Caco-2 (cell line): ENCODE measurements around the gene CHST4. TPM values are rescaled to one million over a fixed set of nuclear protein-coding genes. Genes with fewer than 3 reads are reported as not detected.

Experiments
- BruUV-seq: library from RNA; stranded (reverse); fragments of 400-500 nt; replicated peaks from 2 replicates; lab custom pipeline; 2021; lab: Mats Ljungman, UMichigan
- CTCF ChIA-PET: fragments of 300-600 bp; sonication (Branson Sonifier 250); formaldehyde crosslinking; loops from one replicate; lab custom pipeline; 2022; ENCODE audit warnings: antibody characterized with exemption; lab: Charles Lee
- POLR2A ChIA-PET: fragments of 300-600 bp; sonication (Branson Sonifier 250); formaldehyde crosslinking; loops from one replicate; lab custom pipeline; 2022; ENCODE audit warnings: antibody characterized with exemption; lab: Charles Lee
- DNase-seq, 2 experiments: peaks; one replicate each; pipeline versions ENCODE4 v3.0.0 to v3.0.0-alpha.2; 2020 to 2022
- H3K27me3 ChIP-seq: replicated peaks from 2 replicates; pipeline ENCODE4 v1.6.0; 2011; ENCODE audit warnings: low read length; ENCODE audit not compliant: control insufficient read depth, insufficient read depth
- H3K36me3 ChIP-seq: 2 replicates; pipeline ENCODE4 v1.5.1; 2011; ENCODE audit warnings: low read length; ENCODE audit not compliant: control insufficient read depth, insufficient read depth
- H3K4me1 ChIP-seq: fragments of 250-450 bp; sonication (Bioruptor Pico); 2 replicates; pipeline ENCODE4 v1.5.1; 2020; ENCODE audit warnings: mild to moderate bottlenecking
- H3K4me3 ChIP-seq: 2 replicates; pipeline ENCODE4 v1.5.1; 2011; ENCODE audit warnings: low read depth, mild to moderate bottlenecking, control low read depth, low read length
- H3K9me3 ChIP-seq: fragments of 250-450 bp; sonication (Bioruptor Pico); 2 replicates; pipeline ENCODE4 v1.5.1; 2020; ENCODE audit warnings: mild to moderate bottlenecking, moderate library complexity
- H3K27ac Mint-ChIP-seq: one replicate; pipeline ENCODE4 v1.8.0; 2022; ENCODE audit warnings: mixed read lengths; ENCODE audit not compliant: unreplicated experiment
- H3K27me3 Mint-ChIP-seq: one replicate; pipeline ENCODE4 v1.8.0; 2022; ENCODE audit warnings: mixed read lengths; ENCODE audit not compliant: insufficient read depth, unreplicated experiment
- H3K36me3 Mint-ChIP-seq: one replicate; pipeline ENCODE4 v1.8.0; 2022; ENCODE audit warnings: mild to moderate bottlenecking, mixed read lengths; ENCODE audit not compliant: insufficient read depth, unreplicated experiment
- H3K4me1 Mint-ChIP-seq: one replicate; pipeline ENCODE4 v1.8.0; 2022; ENCODE audit warnings: low read depth, mixed read lengths; ENCODE audit not compliant: unreplicated experiment
- H3K4me3 Mint-ChIP-seq: one replicate; pipeline ENCODE4 v1.8.0; 2022; ENCODE audit warnings: mild to moderate bottlenecking, moderate library complexity, mixed read lengths; ENCODE audit not compliant: unreplicated experiment
- H3K9me3 Mint-ChIP-seq: one replicate; pipeline ENCODE4 v1.8.0; 2022; ENCODE audit warnings: mixed read lengths; ENCODE audit not compliant: unreplicated experiment
- intact Hi-C: fragments of 100-400 bp; cut with micrococcal nuclease; formaldehyde crosslinking; loops from one replicate; pipeline ENCODE4 v1.10.0; 2022; ENCODE audit not compliant: unreplicated experiment
- total RNA-seq: library from RNA; stranded (reverse); gene quantifications from 2 replicates; pipeline ENCODE4 v1.2.3, GENCODE V29; 2022
- TF ChIP-seq, protein P1 (sequence below), 2 experiments: fragments of 200-600 bp in 1 of 2; IDR thresholded peaks; 1 replicate in 1 of 2; 2 replicates in 1 of 2; pipeline versions ENCODE4 v1.5.1 to v1.8.0; 2011 to 2022; ENCODE audit warnings: antibody characterized with exemption in 1 of 2, control low read depth in 1 of 2, inconsistent platforms in 1 of 2, low read depth in 1 of 2, low read length in 1 of 2, mild to moderate bottlenecking in 1 of 2, moderate library complexity in 1 of 2; ENCODE audit not compliant: insufficient read depth in 1 of 2, severe bottlenecking in 1 of 2, unreplicated experiment in 1 of 2

Gene CHST4
- total RNA-seq, 1 experiment from 2014 or later: not detected

DNA sequence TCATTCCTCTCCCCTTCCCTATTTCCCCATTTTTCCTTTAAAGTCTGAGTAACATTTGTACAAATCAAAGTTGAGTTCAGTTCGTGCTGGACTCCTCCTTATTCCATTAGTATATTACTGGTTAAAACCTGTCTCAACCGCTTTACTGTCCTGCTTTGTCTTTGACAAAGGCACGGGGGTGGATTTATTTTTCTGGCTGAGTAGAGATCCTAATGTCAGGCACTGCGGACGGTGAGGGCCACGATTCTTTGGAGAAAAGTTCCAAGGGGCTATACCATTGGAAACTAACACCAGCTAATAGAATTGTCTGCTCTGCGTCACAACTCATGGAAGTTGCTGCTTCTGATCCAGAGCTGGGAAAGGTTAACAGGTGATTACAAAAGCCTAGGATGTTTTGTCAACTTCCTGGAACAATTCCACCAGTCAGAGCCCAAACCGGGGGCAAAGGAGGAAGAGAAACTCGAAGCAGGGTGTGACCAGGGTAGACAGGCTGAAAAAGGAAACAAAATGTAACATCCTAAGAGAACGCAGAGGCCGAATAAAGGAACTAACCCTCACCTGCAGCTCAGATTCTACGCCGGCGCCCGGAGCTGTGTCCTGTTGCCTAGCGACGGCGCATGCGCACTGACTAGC, 38.2 kb downstream of the CHST4 start:
- ChIA-PET POLR2A (interaction anchor here (0.5 to 1.6 kb wide), 4 partner anchors 46 to 1794 kb away, joined by 4 to 9 read pairs (median 5); no protein-coding TSS in a partner anchor), CTCF (interaction anchor here (0.5 to 2.7 kb wide), 21 partner anchors 9 to 397 kb away, joined by 3 to 124 read pairs (median 5); partner anchors contain the start of genes AP1G1, MARVELD3 and TAT)
- H3K9me3 Mint-ChIP-seq: peaks cover 14% of the 10 kb centered on the region
- no peak for DNase-seq
- H3K27ac Mint-ChIP-seq: peak overlapping the region; percentile 97
- intact Hi-C loops: no loop called here
- Histone ChIP-seq H3K4me3 (peak overlapping the region; percentile 44), H3K36me3 (no peaks in the 10 kb centered on the region), H3K9me3 (peaks cover 19% of the 10 kb centered on the region), H3K27me3 (no peaks in the 10 kb centered on the region), H3K4me1 (peaks cover 8% of the 10 kb centered on the region; the same call in 1 of the 2 replicates)
- TF ChIP-seq, protein P1, sequence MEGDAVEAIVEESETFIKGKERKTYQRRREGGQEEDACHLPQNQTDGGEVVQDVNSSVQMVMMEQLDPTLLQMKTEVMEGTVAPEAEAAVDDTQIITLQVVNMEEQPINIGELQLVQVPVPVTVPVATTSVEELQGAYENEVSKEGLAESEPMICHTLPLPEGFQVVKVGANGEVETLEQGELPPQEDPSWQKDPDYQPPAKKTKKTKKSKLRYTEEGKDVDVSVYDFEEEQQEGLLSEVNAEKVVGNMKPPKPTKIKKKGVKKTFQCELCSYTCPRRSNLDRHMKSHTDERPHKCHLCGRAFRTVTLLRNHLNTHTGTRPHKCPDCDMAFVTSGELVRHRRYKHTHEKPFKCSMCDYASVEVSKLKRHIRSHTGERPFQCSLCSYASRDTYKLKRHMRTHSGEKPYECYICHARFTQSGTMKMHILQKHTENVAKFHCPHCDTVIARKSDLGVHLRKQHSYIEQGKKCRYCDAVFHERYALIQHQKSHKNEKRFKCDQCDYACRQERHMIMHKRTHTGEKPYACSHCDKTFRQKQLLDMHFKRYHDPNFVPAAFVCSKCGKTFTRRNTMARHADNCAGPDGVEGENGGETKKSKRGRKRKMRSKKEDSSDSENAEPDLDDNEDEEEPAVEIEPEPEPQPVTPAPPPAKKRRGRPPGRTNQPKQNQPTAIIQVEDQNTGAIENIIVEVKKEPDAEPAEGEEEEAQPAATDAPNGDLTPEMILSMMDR (IDR thresholded peaks at IDR 0.05; ENCODE audit: insufficient read depth in 1 of 2, low read depth in 1 of 2, low read length in 1 of 2, severe bottlenecking in 1 of 2, unreplicated experiment in 1 of 2): no peak
- TSS peak; percentile 84 for BruUV-seq
- peaks cover 23% of the 10 kb centered on the region for H3K36me3 Mint-ChIP-seq
- H3K27me3 Mint-ChIP-seq: no peaks in the 10 kb centered on the region
- H3K4me1 Mint-ChIP-seq: peaks cover 20% of the 10 kb centered on the region
- H3K4me3 Mint-ChIP-seq: peak overlapping the region; percentile 94

DNA sequence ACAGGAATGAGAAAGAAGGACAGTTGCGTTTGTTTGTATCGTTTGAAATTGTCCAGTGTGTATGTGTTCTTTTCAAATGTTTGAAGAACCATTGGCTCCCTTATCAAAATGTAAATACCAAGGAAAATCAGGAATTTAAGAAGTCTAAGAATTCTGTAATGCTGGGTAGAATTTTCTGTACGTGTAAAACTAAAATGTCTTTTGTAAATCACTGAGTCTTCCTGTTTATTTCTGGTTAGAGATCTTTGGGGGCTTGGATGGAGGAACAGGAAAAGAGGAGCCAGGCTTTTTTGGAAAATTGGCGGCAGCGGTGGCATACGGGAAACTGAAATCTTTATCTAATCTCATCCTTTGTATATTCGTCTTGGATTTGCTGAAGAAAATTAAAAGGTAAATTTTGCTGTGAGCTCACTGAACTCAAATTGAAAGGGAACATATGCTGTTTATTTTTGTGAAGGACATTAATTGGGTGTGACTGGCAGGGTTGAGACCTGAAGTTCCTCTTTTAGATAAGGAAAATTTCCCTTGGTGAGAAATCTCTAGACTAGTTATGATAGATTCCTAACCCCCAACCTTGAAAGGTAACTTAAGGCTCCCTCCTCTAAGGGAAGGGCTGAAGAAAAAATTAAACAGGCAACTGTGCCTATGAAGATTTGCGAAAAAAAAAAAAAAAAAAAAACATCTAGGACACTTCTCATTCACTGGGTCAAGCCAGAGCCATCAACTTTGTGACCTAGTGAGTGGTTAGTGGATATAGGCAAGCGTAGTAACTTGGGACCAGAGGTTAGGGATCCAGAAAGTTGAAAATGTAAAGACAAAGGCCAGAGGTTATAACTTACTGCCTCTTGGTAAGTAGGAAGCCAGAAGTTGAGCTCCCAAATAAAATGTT, 39.8 kb downstream of the CHST4 start:
- TF ChIP-seq, protein P1 (IDR thresholded peaks at IDR 0.05; ENCODE audit: insufficient read depth in 1 of 2, low read depth in 1 of 2, low read length in 1 of 2, severe bottlenecking in 1 of 2, unreplicated experiment in 1 of 2): no peak
- Mint-ChIP-seq H3K4me3 (peak overlapping the region; percentile 94), H3K9me3 (peaks cover 14% of the 10 kb centered on the region), H3K27me3 (no peaks in the 10 kb centered on the region), H3K27ac (peak overlapping the region; percentile 97), H3K36me3 (peaks cover 23% of the 10 kb centered on the region), H3K4me1 (peaks cover 20% of the 10 kb centered on the region)
- BruUV-seq: no TSS peak
- H3K4me1 ChIP-seq: peaks cover 8% of the 10 kb centered on the region; the same call in 1 of the 2 replicates
- POLR2A ChIA-PET: interaction anchor here (0.7 to 1.6 kb wide), 2 partner anchors 45 to 1483 kb away, joined by 9 to 15 read pairs; no protein-coding TSS in a partner anchor
- H3K27me3 ChIP-seq: no peaks in the 10 kb centered on the region
- peaks cover 18% of the 10 kb centered on the region for H3K9me3 ChIP-seq
- H3K36me3 ChIP-seq: no peaks in the 10 kb centered on the region
- intact Hi-C loops: loop anchor here (1.0 kb wide), 3 partner anchors 45 to 180 kb away; no protein-coding TSS in a partner anchor
- H3K4me3 ChIP-seq: peak overlapping the region; percentile 44
- no peak for DNase-seq
- CTCF ChIA-PET: interaction anchor here (0.9 to 2.7 kb wide), 11 partner anchors 9 to 395 kb away, joined by 3 to 124 read pairs (median 6); partner anchors contain the start of gene TAT

DNA sequence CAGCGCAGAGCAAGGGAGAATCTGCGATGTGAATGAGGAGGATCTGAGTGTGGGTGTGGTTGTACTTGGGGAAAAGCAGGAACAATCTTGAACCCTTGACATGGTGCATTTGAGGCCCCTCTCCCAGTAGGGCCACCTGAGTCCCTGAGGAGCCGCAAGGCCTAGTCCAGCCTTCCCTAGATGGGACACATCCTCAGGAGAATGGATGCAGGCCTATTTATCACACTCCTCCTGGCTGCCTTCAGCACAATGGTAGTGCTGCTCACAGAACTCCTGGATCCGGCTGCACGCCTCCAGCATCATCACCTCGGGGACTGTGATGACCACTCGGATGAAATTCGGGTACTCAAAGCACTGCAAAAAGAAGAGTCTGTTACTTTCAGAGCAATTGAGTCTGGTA, 41.7 kb downstream of the CHST4 start:
- Histone ChIP-seq H3K9me3 (no peaks in the 10 kb centered on the region), H3K4me3 (no peak overlapping the region), H3K36me3 (no peaks in the 10 kb centered on the region), H3K4me1 (peaks cover 16% of the 10 kb centered on the region), H3K27me3 (no peaks in the 10 kb centered on the region)
- BruUV-seq: no TSS peak
- TF ChIP-seq, protein P1 (IDR thresholded peaks at IDR 0.05; ENCODE audit: insufficient read depth in 1 of 2, low read depth in 1 of 2, low read length in 1 of 2, severe bottlenecking in 1 of 2, unreplicated experiment in 1 of 2): no peak
- intact Hi-C loops: no loop called here
- Mint-ChIP-seq H3K9me3 (no peaks in the 10 kb centered on the region), H3K27ac (no peak overlapping the region), H3K36me3 (peaks cover 23% of the 10 kb centered on the region), H3K4me1 (peaks cover 20% of the 10 kb centered on the region), H3K27me3 (no peaks in the 10 kb centered on the region), H3K4me3 (no peak overlapping the region)
- DNase-seq: no peak
- ChIA-PET POLR2A (no interaction called here), CTCF (interaction anchor here (1.2 kb wide), 1 partner anchor 42 kb away, joined by 3 read pairs; no protein-coding TSS in a partner anchor)
